GM06990 (cell line): ENCODE data around the gene SMIM32.

ENCODE experiments used
- DNase-seq: peaks from one replicate; pipeline ENCODE4 v3.0.0-alpha.2; 2011; ENCODE audit not compliant: insufficient read length; ENCODE audit errors: extremely low read depth
- H3K27me3 ChIP-seq: replicated peaks from 2 replicates; pipeline ENCODE4 v1.6.0; 2011; ENCODE audit warnings: low read length; ENCODE audit not compliant: control insufficient read depth, insufficient read depth
- H3K36me3 ChIP-seq: 2 replicates; pipeline ENCODE4 v1.5.1; 2011; ENCODE audit warnings: low read length; ENCODE audit not compliant: control insufficient read depth, insufficient read depth
- H3K4me3 ChIP-seq: replicated peaks from 2 replicates; pipeline ENCODE4 v1.5.1; 2011; ENCODE audit warnings: low read depth, mild to moderate bottlenecking, control low read depth, low read length
- TF ChIP-seq, protein P1 (sequence below): IDR thresholded peaks from 2 replicates; pipeline ENCODE4 v1.5.1; 2011; ENCODE audit warnings: low read length, control low read depth, mild to moderate bottlenecking, inconsistent platforms; ENCODE audit not compliant: insufficient read depth, poor library complexity, severe bottlenecking

The SMIM32 gene

DNA sequence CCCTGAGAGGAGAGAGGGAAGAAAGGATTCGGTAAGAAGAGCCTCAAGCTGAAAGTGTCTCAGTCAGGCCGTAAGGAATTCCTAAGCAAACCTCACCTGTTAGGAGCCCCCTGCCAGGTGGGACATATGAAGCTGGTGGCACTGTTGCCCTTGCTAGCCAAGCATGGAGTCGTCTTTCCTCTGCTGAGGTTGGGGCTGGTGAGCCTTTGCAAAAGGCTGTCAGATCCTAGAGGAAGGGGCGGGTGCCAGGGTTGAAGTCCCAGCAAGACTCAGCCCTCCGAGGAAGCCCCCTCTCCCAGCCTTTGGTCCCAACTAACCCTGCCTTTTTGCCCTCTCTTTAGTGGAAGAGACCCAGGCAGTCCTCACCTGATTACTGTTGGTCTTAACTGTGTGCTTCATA lies 5.5 kb upstream of the SMIM32 start:
- TF ChIP-seq, protein P1, sequence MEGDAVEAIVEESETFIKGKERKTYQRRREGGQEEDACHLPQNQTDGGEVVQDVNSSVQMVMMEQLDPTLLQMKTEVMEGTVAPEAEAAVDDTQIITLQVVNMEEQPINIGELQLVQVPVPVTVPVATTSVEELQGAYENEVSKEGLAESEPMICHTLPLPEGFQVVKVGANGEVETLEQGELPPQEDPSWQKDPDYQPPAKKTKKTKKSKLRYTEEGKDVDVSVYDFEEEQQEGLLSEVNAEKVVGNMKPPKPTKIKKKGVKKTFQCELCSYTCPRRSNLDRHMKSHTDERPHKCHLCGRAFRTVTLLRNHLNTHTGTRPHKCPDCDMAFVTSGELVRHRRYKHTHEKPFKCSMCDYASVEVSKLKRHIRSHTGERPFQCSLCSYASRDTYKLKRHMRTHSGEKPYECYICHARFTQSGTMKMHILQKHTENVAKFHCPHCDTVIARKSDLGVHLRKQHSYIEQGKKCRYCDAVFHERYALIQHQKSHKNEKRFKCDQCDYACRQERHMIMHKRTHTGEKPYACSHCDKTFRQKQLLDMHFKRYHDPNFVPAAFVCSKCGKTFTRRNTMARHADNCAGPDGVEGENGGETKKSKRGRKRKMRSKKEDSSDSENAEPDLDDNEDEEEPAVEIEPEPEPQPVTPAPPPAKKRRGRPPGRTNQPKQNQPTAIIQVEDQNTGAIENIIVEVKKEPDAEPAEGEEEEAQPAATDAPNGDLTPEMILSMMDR: no peak
- no peak for DNase-seq
- H3K27me3 ChIP-seq: peaks cover 2% of the 10 kb centered on the region
- H3K4me3 ChIP-seq: no peak overlapping the region
- H3K36me3 ChIP-seq: no peaks in the 10 kb centered on the region

DNA sequence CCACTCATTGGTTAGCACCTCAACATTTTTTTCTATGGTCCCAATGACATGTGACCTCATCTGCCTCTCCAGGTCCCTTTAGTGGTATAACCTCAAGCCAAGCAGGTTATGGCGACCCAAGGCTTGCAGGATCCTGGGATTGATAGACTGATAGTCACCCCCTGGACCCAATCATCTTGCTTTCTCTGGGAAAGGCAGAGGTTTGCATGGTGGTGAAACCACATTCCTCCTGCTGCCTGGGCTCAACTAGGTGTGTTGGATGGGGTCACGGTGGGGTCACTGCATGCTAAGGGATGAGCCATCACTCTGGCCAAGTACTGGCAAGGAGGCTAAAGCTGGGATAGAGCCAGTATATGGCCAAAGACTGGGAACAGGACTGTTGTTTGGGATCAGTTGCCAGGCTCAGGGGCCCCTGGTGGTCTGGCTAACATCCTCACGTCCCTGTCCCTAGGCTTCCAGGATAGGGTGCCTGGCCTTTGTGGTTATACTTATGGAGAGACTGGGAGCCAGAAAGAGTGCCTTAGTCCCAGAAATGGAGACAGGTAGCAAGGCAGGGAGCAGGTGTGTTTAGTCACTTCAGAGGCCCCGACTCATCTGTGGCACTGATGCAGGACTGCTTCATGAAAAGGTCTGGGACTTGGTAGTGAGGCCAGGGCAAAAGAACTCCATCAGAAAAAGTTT lies 4.6 kb upstream of the SMIM32 start:
- TF ChIP-seq, protein P1: no peak
- no peaks in the 10 kb centered on the region for H3K36me3 ChIP-seq
- no peak for DNase-seq
- peaks cover 2% of the 10 kb centered on the region for H3K27me3 ChIP-seq
- no peak overlapping the region for H3K4me3 ChIP-seq

DNA sequence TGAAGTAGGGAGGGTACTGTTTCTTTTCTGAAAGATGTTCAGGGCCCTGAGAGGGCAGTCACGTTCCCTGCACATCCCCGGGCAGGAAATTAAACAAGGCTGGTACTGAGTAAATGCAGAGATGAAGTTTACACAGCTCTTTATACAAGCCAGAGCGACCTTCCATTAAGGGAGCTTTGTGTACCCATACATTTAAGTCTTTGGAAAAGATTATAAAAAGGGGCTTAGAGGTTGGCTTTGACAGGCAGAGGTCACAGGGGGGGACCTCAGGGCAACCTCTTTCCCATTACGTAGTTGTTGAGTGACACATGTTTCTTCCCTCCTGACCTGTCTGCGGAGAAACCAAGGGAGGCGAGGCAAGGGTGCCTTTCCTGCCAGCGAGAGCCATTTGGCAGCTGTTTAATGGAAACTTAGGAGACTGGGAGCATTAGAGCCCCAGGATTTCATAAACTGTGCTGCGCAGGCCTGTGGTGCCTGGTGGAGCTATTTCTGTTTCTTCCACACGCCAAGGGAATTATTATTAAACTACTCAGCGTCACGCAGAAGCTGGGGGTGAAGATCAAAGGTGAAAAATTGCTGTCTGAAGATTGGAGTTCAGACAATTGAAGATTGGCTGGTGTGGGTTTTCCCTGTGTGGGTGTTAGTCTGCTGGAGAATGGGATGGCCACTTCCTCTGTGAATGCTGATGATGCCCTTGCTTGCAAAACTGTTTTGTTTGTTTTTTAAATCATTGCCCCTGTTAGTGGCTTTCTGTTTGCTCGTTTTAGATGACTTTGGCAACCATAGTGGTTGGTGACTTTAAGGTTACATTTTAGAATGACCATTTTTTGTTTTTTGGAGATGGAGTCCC lies 3.2 kb upstream of the SMIM32 start:
- no peaks in the 10 kb centered on the region; the same call in none of the 2 replicates for H3K27me3 ChIP-seq
- DNase-seq: no peak

DNA sequence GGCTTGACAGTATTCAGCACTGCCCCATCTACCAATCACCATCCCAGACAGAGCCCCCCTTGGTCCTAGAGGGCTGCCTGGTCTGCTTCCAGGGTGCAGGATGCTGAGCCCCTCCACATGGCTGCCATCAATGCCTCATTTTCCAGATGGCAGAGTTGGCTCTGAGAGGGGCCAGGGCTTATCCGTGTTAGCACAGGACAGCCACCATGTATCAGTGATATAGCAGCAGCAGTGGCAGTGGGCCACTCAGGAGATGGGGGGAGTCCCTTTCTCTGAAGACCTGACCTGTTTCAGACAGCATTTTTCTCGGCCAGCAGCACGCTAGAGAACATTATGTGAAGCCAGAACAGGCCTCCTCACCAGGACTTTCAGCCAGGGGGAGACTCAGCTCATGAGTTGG lies 1.6 kb upstream of the SMIM32 start:
- no peak overlapping the region for H3K4me3 ChIP-seq
- DNase-seq: no peak
- no peaks in the 10 kb centered on the region; the same call in none of the 2 replicates for H3K27me3 ChIP-seq
- H3K36me3 ChIP-seq: no peaks in the 10 kb centered on the region
- TF ChIP-seq, protein P1: no peak

More for the DNA sequence above, 3.2 kb upstream of the SMIM32 start:
- TF ChIP-seq, protein P1: no peak
- H3K36me3 ChIP-seq: no peaks in the 10 kb centered on the region
- no peak overlapping the region for H3K4me3 ChIP-seq

DNA sequence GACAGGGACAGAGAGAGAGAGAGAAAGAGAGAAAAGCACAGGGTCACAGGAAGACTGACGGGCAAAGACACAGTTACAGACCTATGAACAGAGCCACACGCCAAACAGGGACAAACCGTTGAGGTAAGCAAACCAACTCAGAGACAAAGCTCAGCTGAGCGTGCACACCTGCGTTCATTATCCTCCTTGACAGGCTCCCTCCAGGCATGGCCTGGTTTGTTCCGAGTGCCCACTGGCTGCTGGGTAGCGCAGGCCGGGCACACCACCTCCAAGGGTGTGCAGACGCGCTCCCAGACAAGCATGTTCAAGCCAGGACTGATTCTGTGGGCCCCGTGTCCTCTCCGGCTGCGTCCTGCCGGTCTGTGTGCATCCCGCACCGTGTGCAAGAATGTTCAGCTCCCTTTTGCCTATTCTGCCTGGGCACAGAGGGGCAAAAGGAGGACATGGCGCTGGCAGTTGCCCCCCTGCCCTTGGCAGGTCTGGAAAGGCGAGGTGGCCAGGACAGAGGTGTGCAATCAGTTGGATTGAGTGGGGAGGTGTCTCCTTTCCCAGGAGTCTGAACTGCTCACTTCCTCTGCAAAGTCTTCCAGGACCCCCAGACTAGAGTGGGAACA lies 467 bp upstream of the SMIM32 start:
- no peak for DNase-seq
- H3K36me3 ChIP-seq: no peaks in the 10 kb centered on the region; the same call in 1 of the 2 replicates
- H3K27me3 ChIP-seq: no peaks in the 10 kb centered on the region; the same call in none of the 2 replicates
- TF ChIP-seq, protein P1: no peak
- no peak overlapping the region for H3K4me3 ChIP-seq
